Fibroblast of peridontal ligament (primary cell): ENCODE data around the gene SURF6.

Source experiments
- DNase-seq: peaks from one replicate; pipeline ENCODE4 v3.0.0-alpha.2; 2010; ENCODE audit errors: extremely low read depth

SURF6 gene

GRCh38 chr9:133368249-133368881, 32.4 kb upstream of the SURF6 start:
- no peak for DNase-seq

GRCh38 chr9:133367778-133368177, 31.8 kb upstream of the SURF6 start:
- no peak for DNase-seq

GRCh38 chr9:133367221-133367620, 31.2 kb upstream of the SURF6 start:
- no peak for DNase-seq

GRCh38 chr9:133366435-133366834, 30.4 kb upstream of the SURF6 start:
- DNase-seq, result no peak

- no peak for DNase-seq
These were observed 26.5 kb upstream of the SURF6 start for GRCh38 chr9:133362359-133363044.

- no peak for DNase-seq
These were observed 25.6 kb upstream of the SURF6 start for GRCh38 chr9:133361507-133362092.

GRCh38 chr9:133360400-133361393, 24.7 kb upstream of the SURF6 start:
- DNase-seq, result no peak

GRCh38 chr9:133359399-133360175, 23.6 kb upstream of the SURF6 start:
- DNase-seq, result no peak

GRCh38 chr9:133357656-133358055, 21.7 kb upstream of the SURF6 start:
- DNase-seq, result no peak

- DNase-seq, result peak; percentile 57
These were observed 20.6 kb upstream of the SURF6 start, which contains the start of the genes SURF1 and SURF2 for GRCh38 chr9:133356391-133357091. TSS of gene SURF1 (minus strand) at chr9:133356487. CDS start at chr9:133356453, 34 bp downstream. TSS of gene SURF2 (plus strand) at chr9:133356550. CDS start at chr9:133356593, 43 bp downstream.

GRCh38 chr9:133355881-133356357, 19.9 kb upstream of the SURF6 start:
- DNase-seq, result no peak

- DNase-seq, result no peak
These were observed 18.8 kb upstream of the SURF6 start for GRCh38 chr9:133354766-133355165.

GRCh38 chr9:133353548-133353947, 17.6 kb upstream of the SURF6 start:
- DNase-seq, result no peak

- no peak for DNase-seq
These were observed 16.8 kb upstream of the SURF6 start for GRCh38 chr9:133352635-133353340.

GRCh38 chr9:133351908-133352634, 16.1 kb upstream of the SURF6 start:
- peak; percentile 61 for DNase-seq

GRCh38 chr9:133351526-133351907, 15.5 kb upstream of the SURF6 start:
- peak; percentile 72 for DNase-seq

- DNase-seq, result no peak
These were observed 14.1 kb upstream of the SURF6 start for GRCh38 chr9:133349965-133350616.
